Measurements from ENCODE around the gene TEX14. TPM values are rescaled to one million over a fixed set of nuclear protein-coding genes. Genes with fewer than 3 reads are reported as not detected.

The TEX14 gene
- total RNA-seq, 1 experiment from 2014 or later, result 0.89 TPM

DNA sequence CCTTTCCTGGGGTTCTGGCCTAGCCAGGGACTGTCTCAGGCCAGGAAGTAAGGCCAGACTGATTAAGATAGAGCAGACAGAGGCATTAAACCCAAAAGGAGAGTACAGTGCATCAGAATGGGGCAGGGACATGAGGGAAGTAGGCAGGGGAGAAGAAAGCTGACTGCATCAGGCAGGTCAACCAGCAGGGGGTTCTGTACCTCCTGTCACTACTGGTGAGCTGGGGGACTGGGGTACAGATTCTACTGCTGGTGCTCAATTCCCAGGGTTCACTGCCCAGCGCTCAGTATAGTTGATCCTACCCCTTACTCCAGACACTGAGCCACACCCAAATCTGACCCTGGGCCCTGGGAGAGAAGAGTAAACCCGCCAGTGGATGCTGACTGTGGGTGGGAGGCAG, 164.5 kb downstream of the TEX14 start:
- intact Hi-C loops (cut with micrococcal nuclease), result no loop called here
- Histone ChIP-seq H3K9me2 (ENCODE audit: insufficient read depth) (no peaks in the 10 kb centered on the region), H4K20me1 (ENCODE audit: insufficient read depth) (no peaks in the 10 kb centered on the region), H3K27ac (ENCODE audit: low read depth, low read length) (no peak overlapping the region), H2AFZ (ENCODE audit: low read depth, low read length, poor library complexity, severe bottlenecking) (no peak overlapping the region), H3K27me3 (ENCODE audit: insufficient read depth, low read length) (no peaks in the 10 kb centered on the region), H3K79me2 (ENCODE audit: insufficient read depth, low read length) (no peaks in the 10 kb centered on the region), H3K4me3 (replicated peaks in 1 of 2; ENCODE audit: low read depth in 1 of 2, low read length in 2 of 2) (no peak overlapping the region), H3K9ac (ENCODE audit: low read length) (no peak overlapping the region), H3K9me3 (ENCODE audit: control insufficient read depth in 1 of 2, insufficient read depth in 1 of 2, low read depth in 1 of 2, low read length in 2 of 2) (no peaks in the 10 kb centered on the region), H3K4me1 (ENCODE audit: control insufficient read depth in 1 of 2, insufficient read depth in 2 of 2, low read length in 2 of 2) (peaks cover 6 to 10% of the 10 kb centered on the region in 2 experiments; a peak in 3 of 4 replicates), H3K36me3 (ENCODE audit: control insufficient read depth in 1 of 2, insufficient read depth in 2 of 2, low read length in 2 of 2) (no peaks in the 10 kb centered on the region), H3K4me2 (ENCODE audit: low read length) (no peak overlapping the region)
- ChIA-PET CTCF (interaction anchor here (4.3 kb wide), 1 partner anchor 9 kb away, joined by 15 read pairs; no protein-coding TSS in a partner anchor), RAD21 (ENCODE audit: low non-redundant PET in 1 of 2, low total read pairs in 2 of 2, uncharacterized antibody in 2 of 2, unreplicated experiment in 2 of 2) (interaction anchor here in 1 of 2 experiments (1.4 kb wide), 1 partner anchor 8 kb away, joined by 3 read pairs; no protein-coding TSS in a partner anchor), POLR2A (interaction anchor here (0.6 to 1.5 kb wide), 3 partner anchors 9 to 147 kb away, joined by 3 to 6 read pairs (median 3); no protein-coding TSS in a partner anchor)
- TF ChIP-seq ELF1 (IDR thresholded peaks at IDR 0.05; ENCODE audit: borderline replicate concordance, low read depth), result no peak
- TF ChIP-seq, protein P1, sequence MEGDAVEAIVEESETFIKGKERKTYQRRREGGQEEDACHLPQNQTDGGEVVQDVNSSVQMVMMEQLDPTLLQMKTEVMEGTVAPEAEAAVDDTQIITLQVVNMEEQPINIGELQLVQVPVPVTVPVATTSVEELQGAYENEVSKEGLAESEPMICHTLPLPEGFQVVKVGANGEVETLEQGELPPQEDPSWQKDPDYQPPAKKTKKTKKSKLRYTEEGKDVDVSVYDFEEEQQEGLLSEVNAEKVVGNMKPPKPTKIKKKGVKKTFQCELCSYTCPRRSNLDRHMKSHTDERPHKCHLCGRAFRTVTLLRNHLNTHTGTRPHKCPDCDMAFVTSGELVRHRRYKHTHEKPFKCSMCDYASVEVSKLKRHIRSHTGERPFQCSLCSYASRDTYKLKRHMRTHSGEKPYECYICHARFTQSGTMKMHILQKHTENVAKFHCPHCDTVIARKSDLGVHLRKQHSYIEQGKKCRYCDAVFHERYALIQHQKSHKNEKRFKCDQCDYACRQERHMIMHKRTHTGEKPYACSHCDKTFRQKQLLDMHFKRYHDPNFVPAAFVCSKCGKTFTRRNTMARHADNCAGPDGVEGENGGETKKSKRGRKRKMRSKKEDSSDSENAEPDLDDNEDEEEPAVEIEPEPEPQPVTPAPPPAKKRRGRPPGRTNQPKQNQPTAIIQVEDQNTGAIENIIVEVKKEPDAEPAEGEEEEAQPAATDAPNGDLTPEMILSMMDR (IDR thresholded peaks at IDR 0.05 in 2 of 3, conservative IDR thresholded peaks at IDR 0.05 in 1 of 3; ENCODE audit: borderline replicate concordance in 1 of 3, insufficient read depth in 1 of 3, low read depth in 2 of 3, low read length in 2 of 3), result peak in 2 of 3 experiments; percentile 35 to 46; a peak in 3 of 6 replicates
- DNase-seq (ENCODE audit: low read depth, low spot score), result no peak
- no TSS peak for BruUV-seq (replicated peaks)
- ATAC-seq, result no peak

DNA sequence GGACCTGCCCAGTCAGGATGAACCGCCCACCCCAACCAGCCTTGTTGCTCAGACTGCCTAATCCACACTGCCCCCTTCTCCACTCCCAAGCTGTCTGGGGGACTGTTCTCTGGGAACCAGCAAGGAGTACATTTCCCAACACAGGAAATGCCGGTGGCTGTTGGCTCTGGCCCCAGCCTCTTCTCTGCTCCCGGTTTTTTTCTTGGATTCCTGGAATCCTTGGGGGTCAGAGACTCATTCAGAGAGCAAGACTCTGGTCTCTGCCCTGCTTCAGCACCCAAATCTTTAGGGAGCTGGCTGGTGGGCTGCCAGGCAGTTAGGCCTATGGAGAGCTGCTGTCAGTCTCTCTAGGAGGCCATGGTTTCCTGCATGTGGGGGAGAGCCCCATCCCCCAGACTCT, 166.6 kb downstream of the TEX14 start:
- no peak overlapping the region for H3K4me3 ChIP-seq (replicated peaks in 1 of 2; ENCODE audit: low read depth in 1 of 2, low read length in 2 of 2)
- CTCF ChIA-PET, result interaction anchor here (1.4 kb wide), 1 partner anchor 10 kb away, joined by 3 read pairs; no protein-coding TSS in a partner anchor
- intact Hi-C loops (cut with micrococcal nuclease), result no loop called here
- TF ChIP-seq ZFX (IDR thresholded peaks at IDR 0.05), result no peak
- TF ChIP-seq ELF1 (IDR thresholded peaks at IDR 0.05; ENCODE audit: borderline replicate concordance, low read depth), result no peak
- TF ChIP-seq JUND (IDR thresholded peaks at IDR 0.05), result no peak
- TF ChIP-seq, protein P2, sequence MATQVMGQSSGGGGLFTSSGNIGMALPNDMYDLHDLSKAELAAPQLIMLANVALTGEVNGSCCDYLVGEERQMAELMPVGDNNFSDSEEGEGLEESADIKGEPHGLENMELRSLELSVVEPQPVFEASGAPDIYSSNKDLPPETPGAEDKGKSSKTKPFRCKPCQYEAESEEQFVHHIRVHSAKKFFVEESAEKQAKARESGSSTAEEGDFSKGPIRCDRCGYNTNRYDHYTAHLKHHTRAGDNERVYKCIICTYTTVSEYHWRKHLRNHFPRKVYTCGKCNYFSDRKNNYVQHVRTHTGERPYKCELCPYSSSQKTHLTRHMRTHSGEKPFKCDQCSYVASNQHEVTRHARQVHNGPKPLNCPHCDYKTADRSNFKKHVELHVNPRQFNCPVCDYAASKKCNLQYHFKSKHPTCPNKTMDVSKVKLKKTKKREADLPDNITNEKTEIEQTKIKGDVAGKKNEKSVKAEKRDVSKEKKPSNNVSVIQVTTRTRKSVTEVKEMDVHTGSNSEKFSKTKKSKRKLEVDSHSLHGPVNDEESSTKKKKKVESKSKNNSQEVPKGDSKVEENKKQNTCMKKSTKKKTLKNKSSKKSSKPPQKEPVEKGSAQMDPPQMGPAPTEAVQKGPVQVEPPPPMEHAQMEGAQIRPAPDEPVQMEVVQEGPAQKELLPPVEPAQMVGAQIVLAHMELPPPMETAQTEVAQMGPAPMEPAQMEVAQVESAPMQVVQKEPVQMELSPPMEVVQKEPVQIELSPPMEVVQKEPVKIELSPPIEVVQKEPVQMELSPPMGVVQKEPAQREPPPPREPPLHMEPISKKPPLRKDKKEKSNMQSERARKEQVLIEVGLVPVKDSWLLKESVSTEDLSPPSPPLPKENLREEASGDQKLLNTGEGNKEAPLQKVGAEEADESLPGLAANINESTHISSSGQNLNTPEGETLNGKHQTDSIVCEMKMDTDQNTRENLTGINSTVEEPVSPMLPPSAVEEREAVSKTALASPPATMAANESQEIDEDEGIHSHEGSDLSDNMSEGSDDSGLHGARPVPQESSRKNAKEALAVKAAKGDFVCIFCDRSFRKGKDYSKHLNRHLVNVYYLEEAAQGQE (IDR thresholded peaks at IDR 0.05; ENCODE audit: low read depth), result no peak
- no peak for TF ChIP-seq EZH2 (IDR thresholded peaks at IDR 0.05)
- TF ChIP-seq POLR2AphosphoS5 (IDR thresholded peaks at IDR 0.05; ENCODE audit: low read depth, low read length), result no peak
- no peak for TF ChIP-seq SIN3A (IDR thresholded peaks at IDR 0.05; ENCODE audit: low read depth)
- TF ChIP-seq FOSL1 (IDR thresholded peaks at IDR 0.05; ENCODE audit: low read depth), result no peak
- TF ChIP-seq TCF7L2 (IDR thresholded peaks at IDR 0.05; ENCODE audit: borderline replicate concordance, extremely low read depth, insufficient read depth, insufficient read length), result no peak
- TF ChIP-seq, protein P3, sequence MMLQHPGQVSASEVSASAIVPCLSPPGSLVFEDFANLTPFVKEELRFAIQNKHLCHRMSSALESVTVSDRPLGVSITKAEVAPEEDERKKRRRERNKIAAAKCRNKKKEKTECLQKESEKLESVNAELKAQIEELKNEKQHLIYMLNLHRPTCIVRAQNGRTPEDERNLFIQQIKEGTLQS (IDR thresholded peaks at IDR 0.05), result no peak
- TF ChIP-seq ZNF274 (IDR thresholded peaks at IDR 0.05; ENCODE audit: low read depth, low read length), result no peak
- TF ChIP-seq, protein P4, sequence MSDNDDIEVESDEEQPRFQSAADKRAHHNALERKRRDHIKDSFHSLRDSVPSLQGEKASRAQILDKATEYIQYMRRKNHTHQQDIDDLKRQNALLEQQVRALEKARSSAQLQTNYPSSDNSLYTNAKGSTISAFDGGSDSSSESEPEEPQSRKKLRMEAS (IDR thresholded peaks at IDR 0.05), result no peak

More for the DNA sequence above, 166.6 kb downstream of the TEX14 start:
- no peaks in the 10 kb centered on the region for H4K20me1 ChIP-seq (ENCODE audit: insufficient read depth)
- ChIA-PET RAD21 (ENCODE audit: low non-redundant PET in 1 of 2, low total read pairs in 2 of 2, uncharacterized antibody in 2 of 2, unreplicated experiment in 2 of 2) (no interaction called here), POLR2A (no interaction called here)
- no peaks in the 10 kb centered on the region for H3K79me2 ChIP-seq (ENCODE audit: insufficient read depth, low read length)
- no peak overlapping the region for H3K27ac ChIP-seq (ENCODE audit: low read depth, low read length)
- no peak overlapping the region for H3K4me2 ChIP-seq (ENCODE audit: low read length)
- H3K27me3 ChIP-seq (ENCODE audit: insufficient read depth, low read length), result no peaks in the 10 kb centered on the region
- no peaks in the 10 kb centered on the region; a peak in 1 of 4 replicates for H3K4me1 ChIP-seq (ENCODE audit: control insufficient read depth in 1 of 2, insufficient read depth in 2 of 2, low read length in 2 of 2)
- DNase-seq (ENCODE audit: low read depth, low spot score) (no peak), ATAC-seq (no peak)
- H2AFZ ChIP-seq (ENCODE audit: low read depth, low read length, poor library complexity, severe bottlenecking), result no peak overlapping the region
- no peaks in the 10 kb centered on the region for H3K9me3 ChIP-seq (ENCODE audit: control insufficient read depth in 1 of 2, insufficient read depth in 1 of 2, low read depth in 1 of 2, low read length in 2 of 2)
- BruUV-seq (replicated peaks), result no TSS peak
- H3K36me3 ChIP-seq (ENCODE audit: control insufficient read depth in 1 of 2, insufficient read depth in 2 of 2, low read length in 2 of 2), result no peaks in the 10 kb centered on the region
- no peak overlapping the region for H3K9ac ChIP-seq (ENCODE audit: low read length)
- H3K9me2 ChIP-seq (ENCODE audit: insufficient read depth), result no peaks in the 10 kb centered on the region
